HG03558 (cell line): Measurements from ENCODE around the gene HBE1.

Experiments used
- ATAC-seq: cut with Tn5 transposase; IDR thresholded peaks from one replicate; pipeline ENCODE4 v1.9.1; 2021; ENCODE audit warnings: moderate number of reproducible peaks; ENCODE audit not compliant: unreplicated experiment; ENCODE audit errors: extremely low read depth

The HBE1 gene

DNA sequence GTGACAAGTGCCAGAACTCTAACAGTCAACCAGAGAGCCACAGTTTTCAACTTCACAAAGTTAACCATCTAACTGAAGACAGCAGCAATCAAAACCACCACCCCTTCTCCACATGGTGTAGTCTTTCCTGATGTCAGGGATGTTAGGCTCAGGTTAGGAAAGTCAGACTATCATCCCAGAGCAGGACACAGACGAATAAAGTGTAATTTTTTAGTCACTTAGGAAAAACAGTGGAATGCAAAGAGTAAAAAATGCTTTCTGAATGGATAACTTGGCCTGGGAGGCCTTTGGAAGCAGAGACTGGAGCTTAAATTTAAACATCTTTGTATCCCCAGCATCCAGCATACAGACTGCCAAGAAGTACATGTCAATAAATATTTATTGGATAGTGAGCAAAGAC lies 16.6 kb upstream of the HBE1 start:
- ATAC-seq: no peak

DNA sequence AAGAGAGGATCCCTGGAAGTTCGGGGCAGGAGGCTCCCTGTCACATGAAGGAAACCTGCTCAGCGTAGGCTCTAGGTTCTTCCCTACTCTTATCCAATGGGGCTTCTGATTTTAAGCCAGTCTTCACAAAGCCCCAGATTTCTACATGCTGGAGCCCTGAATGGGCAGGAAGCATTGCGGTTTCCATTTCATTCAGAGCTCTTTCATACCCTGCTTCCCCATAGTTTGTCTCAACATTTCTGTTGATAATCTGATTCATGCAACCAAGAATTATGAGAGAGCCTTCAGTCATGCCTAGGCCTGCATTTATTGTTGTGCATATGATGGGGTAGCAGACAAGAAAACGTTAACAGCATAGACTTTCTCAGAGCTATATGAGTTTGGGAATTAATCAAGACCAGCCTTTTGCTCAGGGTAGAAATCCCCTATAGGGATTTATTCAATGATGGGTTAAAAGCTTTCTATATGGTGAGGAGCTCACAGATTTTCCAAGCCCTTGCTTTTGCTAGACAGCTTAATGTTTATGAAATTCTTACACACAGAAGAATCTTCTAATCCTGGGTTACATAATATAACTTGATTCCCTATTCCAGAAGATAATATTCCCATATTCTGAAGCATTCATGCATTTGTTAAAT lies 16.1 kb upstream of the HBE1 start:
- no peak for ATAC-seq

DNA sequence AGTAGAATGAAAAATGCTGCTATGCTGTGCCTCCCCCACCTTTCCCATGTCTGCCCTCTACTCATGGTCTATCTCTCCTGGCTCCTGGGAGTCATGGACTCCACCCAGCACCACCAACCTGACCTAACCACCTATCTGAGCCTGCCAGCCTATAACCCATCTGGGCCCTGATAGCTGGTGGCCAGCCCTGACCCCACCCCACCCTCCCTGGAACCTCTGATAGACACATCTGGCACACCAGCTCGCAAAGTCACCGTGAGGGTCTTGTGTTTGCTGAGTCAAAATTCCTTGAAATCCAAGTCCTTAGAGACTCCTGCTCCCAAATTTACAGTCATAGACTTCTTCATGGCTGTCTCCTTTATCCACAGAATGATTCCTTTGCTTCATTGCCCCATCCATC lies 14.9 kb upstream of the HBE1 start:
- ATAC-seq: no peak

DNA sequence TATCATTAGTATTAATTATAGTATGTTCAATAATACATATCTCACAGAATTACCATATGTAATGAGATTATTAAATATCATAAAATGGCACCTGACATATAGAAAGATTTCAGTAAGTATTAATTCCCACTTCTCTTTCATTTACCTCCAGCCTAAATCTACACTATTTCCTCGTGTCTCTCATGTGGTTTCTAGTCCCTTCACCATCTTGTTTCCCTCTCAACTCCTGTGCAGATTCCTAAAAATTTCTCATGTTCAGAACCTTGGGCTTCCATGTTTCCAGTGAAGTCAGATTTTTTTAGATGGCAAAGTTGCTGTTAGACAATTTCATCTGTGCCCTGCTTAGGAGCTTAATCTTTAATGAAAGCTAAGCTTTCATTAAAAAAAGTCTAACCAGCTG lies 14.1 kb upstream of the HBE1 start:
- ATAC-seq: no peak

DNA sequence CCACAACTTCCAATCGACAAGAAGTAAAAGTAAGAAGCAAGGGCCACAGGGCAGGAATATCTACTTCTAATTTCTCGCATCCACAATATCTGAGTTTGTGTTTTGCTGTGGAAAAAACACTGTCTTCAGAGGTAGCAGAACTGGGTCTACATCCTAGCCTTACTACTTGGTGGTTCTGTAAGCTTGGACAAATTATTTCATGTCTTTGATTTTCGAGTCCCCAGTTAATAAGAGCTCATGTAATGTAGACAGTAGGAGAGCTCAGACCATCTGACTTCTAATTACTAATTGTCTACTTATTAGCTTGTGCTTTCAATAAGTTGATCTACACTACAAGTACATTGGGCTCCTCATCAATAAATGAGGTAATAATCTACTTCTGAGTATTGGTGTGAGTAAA lies 13.3 kb upstream of the HBE1 start:
- no peak for ATAC-seq

DNA sequence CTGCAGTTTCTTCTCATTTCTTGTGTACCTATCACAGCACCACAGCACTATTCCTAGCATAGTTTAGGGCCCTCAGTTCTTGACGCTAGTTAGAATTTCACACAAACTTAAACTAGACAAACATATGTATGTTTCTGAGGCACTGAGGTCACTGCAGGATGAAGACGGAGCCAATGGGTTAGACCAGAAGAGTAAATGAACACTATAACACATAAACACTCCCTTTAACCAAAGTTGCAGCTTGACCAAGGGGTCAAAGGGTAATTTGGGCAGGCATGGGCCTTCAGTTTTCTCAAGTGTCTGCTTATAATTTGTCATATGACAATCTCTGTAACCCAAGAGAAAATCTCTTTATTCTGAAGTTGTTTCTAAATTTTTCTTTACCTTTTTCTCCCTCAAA lies 12.9 kb upstream of the HBE1 start:
- ATAC-seq: no peak

DNA sequence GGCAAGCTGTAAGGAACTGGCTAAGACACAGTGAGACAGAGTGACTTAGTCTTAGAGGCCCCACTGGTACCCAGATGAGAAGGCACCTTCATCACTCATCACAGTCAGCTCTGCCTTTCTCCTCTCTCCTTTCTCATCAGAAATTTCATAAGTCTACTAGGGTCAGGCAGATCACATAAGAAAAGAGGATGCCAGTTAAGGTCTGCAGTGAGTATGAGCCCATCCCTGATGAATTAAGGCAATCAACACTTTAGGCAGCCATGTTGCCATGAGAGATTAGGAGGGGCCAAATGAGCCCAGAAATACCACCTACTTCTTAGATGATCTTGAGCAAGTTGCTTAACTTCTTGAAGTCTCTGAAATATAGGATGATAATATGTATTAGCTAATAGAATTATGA lies 11.9 kb upstream of the HBE1 start:
- ATAC-seq: no peak

DNA sequence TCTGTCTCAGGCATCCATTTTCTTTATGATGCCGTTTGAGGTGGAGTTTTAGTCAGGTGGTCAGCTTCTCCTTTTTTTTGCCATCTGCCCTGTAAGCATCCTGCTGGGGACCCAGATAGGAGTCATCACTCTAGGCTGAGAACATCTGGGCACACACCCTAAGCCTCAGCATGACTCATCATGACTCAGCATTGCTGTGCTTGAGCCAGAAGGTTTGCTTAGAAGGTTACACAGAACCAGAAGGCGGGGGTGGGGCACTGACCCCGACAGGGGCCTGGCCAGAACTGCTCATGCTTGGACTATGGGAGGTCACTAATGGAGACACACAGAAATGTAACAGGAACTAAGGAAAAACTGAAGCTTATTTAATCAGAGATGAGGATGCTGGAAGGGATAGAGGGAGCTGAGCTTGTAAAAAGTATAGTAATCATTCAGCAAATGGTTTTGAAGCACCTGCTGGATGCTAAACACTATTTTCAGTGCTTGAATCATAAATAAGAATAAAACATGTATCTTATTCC lies 10.9 kb upstream of the HBE1 start:
- ATAC-seq: peak; percentile 87

DNA sequence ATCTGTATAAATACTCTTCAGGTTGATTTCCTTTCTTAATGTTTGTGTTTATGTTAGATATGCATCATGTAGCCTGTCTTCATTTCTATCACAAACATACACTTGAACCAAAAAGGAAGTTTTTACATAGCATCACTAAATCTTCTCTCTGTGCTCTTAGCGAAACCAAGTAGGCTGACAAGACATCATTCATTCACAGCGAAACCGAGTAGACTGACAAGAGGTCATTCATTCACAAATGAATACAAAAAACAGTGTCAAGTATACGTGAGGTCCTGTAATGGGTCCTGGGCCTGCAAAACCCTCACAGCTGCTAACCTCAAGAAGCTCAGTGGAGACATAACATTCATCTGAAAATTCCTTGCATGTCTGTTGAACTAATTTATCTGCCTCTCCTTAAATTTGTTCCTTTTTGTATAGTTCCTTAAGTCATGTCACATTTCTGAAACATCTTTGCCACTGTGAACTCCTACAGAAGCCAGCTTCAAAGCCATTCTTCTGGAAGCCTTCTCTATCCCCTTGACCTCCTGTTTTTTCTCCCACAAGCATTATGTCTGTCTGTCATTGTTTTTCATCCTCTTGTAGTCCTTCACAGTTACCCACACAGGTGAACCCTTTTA lies 9.8 kb upstream of the HBE1 start:
- ATAC-seq: no peak

DNA sequence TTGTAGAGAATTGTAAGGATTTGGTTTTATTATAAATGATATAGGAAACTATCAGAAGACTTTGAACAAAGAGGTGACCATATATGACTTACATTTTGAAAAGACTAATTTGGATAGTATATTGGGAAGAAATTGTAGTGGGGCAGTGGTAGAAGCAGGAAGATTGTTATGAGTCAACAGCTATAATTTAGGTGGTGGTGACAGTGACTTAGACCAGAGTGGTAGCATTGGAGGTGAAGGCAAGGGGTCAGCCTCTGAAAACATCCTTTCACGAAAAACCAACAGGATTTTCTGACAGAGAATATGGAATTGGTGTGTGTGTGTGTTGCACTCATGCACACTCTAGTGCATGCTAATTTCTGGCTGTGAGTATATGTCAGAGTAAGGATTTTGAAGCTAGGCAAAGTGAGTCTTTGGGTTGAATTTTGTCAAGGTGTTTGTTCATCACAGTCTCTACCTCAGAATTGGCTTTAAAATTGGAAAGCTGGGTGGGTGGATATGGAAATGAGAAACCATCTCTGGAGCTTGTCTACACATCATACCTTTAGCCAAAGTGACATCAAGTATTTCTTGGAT lies 8.2 kb upstream of the HBE1 start:
- ATAC-seq: no peak

DNA sequence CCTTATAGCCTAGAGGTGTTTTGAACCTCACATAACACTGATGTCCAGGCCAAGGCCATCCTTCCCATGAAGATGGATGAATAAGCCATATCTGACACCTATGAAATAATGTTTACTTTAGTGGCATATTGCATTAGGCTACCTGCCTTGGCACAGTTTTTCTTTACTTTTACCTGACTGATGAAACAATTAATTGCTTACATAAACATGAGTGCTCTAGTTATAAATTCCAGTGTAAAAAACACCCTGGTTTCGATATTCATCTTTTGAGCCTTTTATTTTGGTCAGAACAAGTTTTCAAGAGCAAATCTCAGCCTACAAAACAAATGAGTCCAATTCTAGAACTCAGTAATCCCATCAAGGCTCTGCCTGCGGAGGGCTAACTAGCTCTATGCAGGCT lies 7.0 kb upstream of the HBE1 start:
- no peak for ATAC-seq

DNA sequence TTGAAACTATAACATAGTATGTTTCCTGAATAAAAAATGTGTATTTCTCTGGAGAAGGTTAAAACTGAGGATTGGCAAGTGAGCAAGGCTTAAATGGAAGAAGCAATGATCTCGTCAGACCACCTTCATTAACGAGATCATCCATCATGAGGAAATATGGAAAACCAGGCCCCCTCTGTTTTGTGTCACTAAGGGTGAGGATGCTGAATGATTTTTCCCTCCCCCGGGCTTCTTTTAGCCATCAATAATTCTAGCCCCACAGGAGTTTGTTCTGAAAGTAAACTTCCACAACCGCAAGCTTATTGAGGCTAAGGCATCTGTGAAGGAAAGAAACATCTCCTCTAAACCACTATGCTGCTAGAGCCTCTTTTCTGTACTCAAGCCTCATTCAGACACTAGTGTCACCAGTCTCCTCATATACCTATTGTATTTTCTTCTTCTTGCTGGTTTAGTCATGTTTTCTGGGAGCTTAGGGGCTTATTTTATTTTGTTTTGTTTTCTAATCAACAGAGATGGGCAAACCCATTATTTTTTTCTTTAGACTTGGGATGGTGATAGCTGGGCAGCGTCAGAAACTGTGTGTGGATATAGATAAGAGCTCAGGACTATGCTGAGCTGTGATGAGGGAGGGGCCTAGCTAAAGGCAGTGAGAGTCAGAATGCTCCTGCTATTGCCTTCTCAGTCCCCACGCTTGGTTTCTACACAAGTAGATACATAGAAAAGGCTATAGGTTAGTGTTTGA lies 5.8 kb upstream of the HBE1 start:
- no peak for ATAC-seq

DNA sequence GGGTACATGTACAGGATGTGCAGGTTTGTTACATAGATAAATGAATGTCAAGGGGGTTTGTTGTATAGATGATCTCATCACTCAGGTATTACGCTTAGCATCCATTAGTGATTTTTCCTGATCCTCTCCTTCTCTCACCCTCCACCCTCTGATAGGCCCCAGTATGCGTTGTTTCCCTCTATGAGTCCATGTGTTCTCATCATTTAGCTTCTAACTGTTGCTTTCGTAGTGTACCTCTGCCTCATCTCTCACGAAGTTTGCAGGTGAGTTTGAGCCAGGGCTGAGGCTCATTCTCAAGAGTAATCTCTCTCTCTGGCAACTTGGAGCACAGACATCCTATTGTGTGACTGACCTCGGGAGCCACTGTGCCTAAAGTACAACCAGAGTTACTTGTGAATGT lies 4.7 kb upstream of the HBE1 start:
- ATAC-seq: no peak

DNA sequence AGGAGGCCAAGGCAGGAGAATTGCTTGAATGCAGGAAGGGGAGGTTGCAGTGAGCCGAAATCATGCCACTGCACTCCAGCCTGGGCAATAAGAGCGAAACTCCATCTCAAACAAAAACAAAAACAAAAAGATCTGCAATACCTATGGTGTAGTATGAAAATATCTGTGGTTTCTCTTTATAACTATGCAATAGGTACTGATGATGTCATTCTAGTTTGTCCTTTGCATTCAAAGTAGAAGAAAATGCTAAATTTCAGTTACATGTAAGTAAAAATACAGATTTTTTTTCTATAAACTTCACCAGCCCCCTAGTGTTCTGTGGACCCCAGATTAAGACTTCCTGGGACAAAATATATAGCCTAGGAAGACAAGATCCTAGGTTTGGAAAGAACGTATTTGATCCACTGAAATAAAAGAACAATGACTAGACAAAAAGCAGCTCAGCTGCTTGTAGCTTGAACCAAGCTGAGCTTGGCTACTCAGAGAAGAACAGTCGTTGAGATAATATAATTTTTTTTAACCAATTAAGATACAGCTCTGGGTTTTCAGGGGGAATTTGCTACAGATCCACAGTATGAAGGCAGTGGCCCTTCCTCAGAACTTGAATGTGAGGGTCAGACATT lies 2.8 kb upstream of the HBE1 start:
- no peak for ATAC-seq

DNA sequence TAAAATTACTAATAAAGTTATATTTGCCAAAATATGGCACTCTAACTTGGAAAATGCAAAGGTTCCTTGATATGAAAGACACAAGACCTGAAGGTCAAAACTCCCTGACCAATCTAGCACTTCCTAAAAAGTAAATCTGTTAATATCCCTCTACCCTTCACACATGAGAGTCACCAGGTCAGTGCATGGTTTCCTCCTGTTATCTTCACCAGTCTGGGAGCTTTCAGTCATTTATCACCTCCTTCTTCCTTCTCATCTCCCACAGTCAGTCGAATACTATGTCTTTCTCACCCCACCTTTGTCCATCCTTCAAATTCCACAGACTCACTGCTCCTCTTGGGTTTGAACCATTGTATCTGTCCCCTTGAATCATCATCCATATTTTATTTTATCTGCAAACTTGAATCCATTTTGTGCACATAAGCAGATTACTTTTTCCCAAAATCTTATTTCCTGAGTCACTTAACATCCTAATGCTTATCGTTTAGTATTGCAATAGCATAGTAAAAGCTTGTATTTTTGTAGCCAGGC lies 2.6 kb downstream of the HBE1 start:
- no peak for ATAC-seq

DNA sequence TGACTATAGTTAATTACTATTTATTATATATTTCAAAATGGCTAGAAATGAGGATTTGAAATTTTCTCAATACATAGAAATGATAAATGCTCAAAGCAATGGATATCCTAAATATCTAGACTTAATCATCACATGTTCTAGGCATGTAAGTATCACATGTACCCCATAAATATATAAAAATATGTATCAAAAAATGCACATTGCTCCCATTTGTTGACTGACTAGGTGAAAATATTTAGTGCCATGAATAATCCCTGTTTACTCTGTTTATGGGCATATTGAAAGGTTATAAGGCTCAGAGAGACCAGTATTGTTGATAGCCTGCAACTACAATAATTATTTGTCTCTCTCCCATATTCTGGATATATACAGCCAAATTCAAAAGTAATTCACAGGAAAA lies 3.1 kb downstream of the HBE1 start:
- no peak for ATAC-seq

DNA sequence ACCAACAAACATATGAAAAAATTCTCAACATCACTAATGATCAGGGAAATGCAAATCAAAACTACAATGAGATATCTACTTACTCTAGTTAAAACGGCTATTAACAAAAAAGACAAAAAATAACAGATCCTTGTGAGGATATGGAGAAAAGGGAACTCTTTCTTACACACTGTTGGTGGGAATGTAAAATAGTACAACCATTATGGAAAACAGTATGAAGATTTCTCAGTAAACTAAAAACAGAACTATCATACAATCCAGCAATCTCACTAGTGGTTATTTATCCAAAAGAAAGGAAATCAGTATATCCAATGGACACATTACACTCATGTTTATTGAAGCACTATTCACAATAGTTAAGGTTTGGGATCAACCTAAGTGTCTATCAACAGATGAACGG lies 3.9 kb downstream of the HBE1 start:
- ATAC-seq: no peak

DNA sequence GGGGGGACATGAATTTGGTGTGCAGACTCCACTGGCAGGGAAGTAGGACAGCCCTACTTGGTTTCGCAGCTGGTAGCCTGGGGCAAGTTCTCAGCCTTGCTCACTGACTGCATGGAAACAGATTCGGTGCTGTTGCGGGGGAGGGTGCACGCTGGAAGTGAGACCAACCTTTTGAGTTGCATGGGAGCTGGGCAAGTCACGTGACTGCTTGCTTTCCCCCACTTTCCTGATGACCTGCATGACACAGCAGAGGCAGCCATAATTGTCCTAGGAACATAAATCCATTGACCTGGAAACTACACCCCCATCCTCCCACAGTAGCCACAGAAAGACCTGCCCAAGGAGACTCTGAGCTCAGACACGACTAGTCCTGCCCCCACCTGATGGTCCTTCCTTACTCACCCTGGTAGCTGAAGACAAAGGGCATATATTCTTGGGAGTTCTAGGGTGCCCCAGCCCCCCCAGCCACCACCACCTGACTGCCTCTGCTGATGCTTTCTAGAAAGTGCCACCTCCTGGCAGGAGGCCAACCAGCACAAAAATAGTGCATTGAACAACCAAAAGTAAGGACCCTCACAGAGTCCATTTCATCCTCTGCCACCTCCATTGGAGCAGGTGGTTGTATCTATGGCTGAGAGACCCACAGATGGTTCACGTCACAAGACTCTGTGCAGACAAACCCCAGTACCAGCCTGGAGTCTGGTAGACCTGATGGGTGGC lies 11.0 kb downstream of the HBE1 start:
- no peak for ATAC-seq

DNA sequence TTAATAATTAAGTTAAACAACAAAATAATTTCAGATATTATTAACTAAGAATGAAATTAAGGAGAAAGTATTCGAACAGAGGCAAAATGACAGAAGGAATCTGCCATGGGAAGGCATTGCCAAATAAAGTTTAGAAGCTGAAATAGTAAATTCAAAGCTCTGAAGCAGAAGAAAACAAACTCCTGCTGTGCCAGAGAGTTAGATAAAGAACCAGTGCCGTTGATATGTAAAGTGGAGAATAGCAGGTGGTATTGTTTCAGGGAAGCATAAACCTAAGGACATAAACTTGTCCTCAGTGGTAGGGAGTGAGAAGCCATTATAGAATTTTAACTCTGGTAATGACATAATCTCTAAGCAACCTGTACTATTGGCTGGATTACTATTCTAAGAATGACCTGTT lies 12.4 kb downstream of the HBE1 start:
- no peak for ATAC-seq
